DND-41 (cell line): Measurements from ENCODE around the gene TRIM39.

ENCODE experiments used
- EZH2 ChIP-seq: IDR thresholded peaks from 3 replicates; pipeline ENCODE4 v1.6.1; 2012; ENCODE audit warnings: borderline replicate concordance, low read depth, mild to moderate bottlenecking, moderate library complexity, low read length, inconsistent platforms; ENCODE audit not compliant: severe bottlenecking
- TF ChIP-seq, protein P1 (sequence below): IDR thresholded peaks from 2 replicates; pipeline ENCODE4 v1.5.1; 2012; ENCODE audit warnings: borderline replicate concordance, low read length, moderate library complexity, mild to moderate bottlenecking; ENCODE audit not compliant: poor library complexity, severe bottlenecking; ENCODE audit errors: extremely low read depth

GRCh38 chr6:30391240-30391639 is 64.5 kb downstream of the TRIM39 start:
- TF ChIP-seq, protein P1, sequence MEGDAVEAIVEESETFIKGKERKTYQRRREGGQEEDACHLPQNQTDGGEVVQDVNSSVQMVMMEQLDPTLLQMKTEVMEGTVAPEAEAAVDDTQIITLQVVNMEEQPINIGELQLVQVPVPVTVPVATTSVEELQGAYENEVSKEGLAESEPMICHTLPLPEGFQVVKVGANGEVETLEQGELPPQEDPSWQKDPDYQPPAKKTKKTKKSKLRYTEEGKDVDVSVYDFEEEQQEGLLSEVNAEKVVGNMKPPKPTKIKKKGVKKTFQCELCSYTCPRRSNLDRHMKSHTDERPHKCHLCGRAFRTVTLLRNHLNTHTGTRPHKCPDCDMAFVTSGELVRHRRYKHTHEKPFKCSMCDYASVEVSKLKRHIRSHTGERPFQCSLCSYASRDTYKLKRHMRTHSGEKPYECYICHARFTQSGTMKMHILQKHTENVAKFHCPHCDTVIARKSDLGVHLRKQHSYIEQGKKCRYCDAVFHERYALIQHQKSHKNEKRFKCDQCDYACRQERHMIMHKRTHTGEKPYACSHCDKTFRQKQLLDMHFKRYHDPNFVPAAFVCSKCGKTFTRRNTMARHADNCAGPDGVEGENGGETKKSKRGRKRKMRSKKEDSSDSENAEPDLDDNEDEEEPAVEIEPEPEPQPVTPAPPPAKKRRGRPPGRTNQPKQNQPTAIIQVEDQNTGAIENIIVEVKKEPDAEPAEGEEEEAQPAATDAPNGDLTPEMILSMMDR, result no peak
- TF ChIP-seq EZH2, result no peak
